SK-N-SH (cell line): ENCODE results near the gene SEPTIN11. TPM values are rescaled to one million over a fixed set of nuclear protein-coding genes. Genes with fewer than 3 reads are reported as not detected.

Experiments used
- CTCF ChIA-PET: fragments of 300-600, 350-600 bp; formaldehyde crosslinking; extraction: SDS; loops from one replicate; lab custom pipeline; 2021; lab: Yijun Ruan, JAX
- POLR2A ChIA-PET: fragments of 350-600 bp; sonication (Branson Sonifier 250); formaldehyde crosslinking; extraction: SDS; loops from one replicate; lab custom pipeline; 2020; ENCODE audit warnings: antibody characterized with exemption, inconsistent platforms; lab: Yijun Ruan, JAX
- DNase-seq: peaks from one replicate; pipeline ENCODE4 v3.0.0; 2012
- H2AFZ ChIP-seq: fragments of 200-600 bp; sonication (generic); 2 replicates; pipeline ENCODE4 v1.8.1; 2016; ENCODE audit warnings: antibody characterized with exemption, mild to moderate bottlenecking, low read depth
- H3F3A ChIP-seq: fragments of 200-600 bp; sonication (generic); replicated peaks from 2 replicates; pipeline ENCODE3; 2016; ENCODE audit warnings: antibody characterized with exemption, mild to moderate bottlenecking; ENCODE audit not compliant: insufficient read depth
- H3K27ac ChIP-seq, 2 experiments: fragments of 200-500 bp in 1 of 2; fragments of 200-600 bp in 1 of 2; sonication (Bioruptor generic) in 1 of 2; sonication (generic), shearing (Covaris generic) in 1 of 2; 2 replicates each; pipeline versions ENCODE4 v1.5.1 to v1.6.1; 2014 to 2016; ENCODE audit warnings: low read depth in 2 of 2, inconsistent platforms in 1 of 2, low read length in 1 of 2, mild to moderate bottlenecking in 1 of 2, mixed read lengths in 1 of 2
- H3K27me3 ChIP-seq: fragments of 200-600 bp; sonication (generic), shearing (Covaris generic); 2 replicates; pipeline ENCODE4 v1.6.1; 2016; ENCODE audit warnings: mixed run types; ENCODE audit not compliant: insufficient read depth
- H3K36me3 ChIP-seq, 2 experiments: fragments of 200-500 bp in 1 of 2; fragments of 200-600 bp in 1 of 2; sonication (Bioruptor generic) in 1 of 2; sonication (generic) in 1 of 2; replicated peaks in 1 of 2; 2 replicates each; pipeline versions ENCODE3 to v1.5.1; 2014 to 2016; ENCODE audit warnings: low read length in 1 of 2, mild to moderate bottlenecking in 1 of 2; ENCODE audit not compliant: insufficient read depth in 2 of 2, control insufficient read depth in 1 of 2
- H3K4me1 ChIP-seq, 2 experiments: fragments of 200-500 bp in 1 of 2; fragments of 200-600 bp in 1 of 2; sonication (Bioruptor generic) in 1 of 2; sonication (generic), shearing (Covaris generic) in 1 of 2; 2 replicates each; pipeline versions ENCODE4 v1.5.1 to v1.6.1; 2014 to 2016; ENCODE audit warnings: low read depth in 1 of 2, low read length in 1 of 2, mixed run types in 1 of 2; ENCODE audit not compliant: insufficient read depth in 2 of 2, control insufficient read depth in 1 of 2
- H3K4me2 ChIP-seq: fragments of 200-600 bp; sonication (generic), shearing (Covaris generic); 2 replicates; pipeline ENCODE4 v1.6.1; 2017; ENCODE audit warnings: mixed run types
- H3K4me3 ChIP-seq, 2 experiments: fragments of 200-500 bp in 1 of 2; fragments of 200-600 bp in 1 of 2; sonication (Bioruptor generic) in 1 of 2; sonication (generic), shearing (Covaris generic) in 1 of 2; 2 replicates each; pipeline versions ENCODE4 v1.5.1 to v1.8.1; 2014 to 2016; ENCODE audit warnings: low read depth in 2 of 2, inconsistent platforms in 1 of 2, low read length in 1 of 2, mild to moderate bottlenecking in 1 of 2, mixed read lengths in 1 of 2, moderate library complexity in 1 of 2
- H3K79me2 ChIP-seq: fragments of 200-600 bp; sonication (generic); 2 replicates; pipeline ENCODE4 v1.8.1; 2017; ENCODE audit warnings: mild to moderate bottlenecking; ENCODE audit not compliant: insufficient read depth
- H3K9ac ChIP-seq: fragments of 200-600 bp; sonication (generic); 2 replicates; pipeline ENCODE4 v1.6.1; 2017; ENCODE audit warnings: mixed run types
- H3K9me2 ChIP-seq: fragments of 200-600 bp; sonication (generic); 2 replicates; pipeline ENCODE4 v1.6.1; 2017; ENCODE audit warnings: mixed run types
- H3K9me3 ChIP-seq: fragments of 200-600 bp; sonication (generic); 2 replicates; pipeline ENCODE4 v1.6.1; 2017; ENCODE audit warnings: mixed run types, mild to moderate bottlenecking, moderate library complexity
- H4K20me1 ChIP-seq: fragments of 200-600 bp; sonication (generic); 2 replicates; pipeline ENCODE4 v1.6.1; 2017; ENCODE audit warnings: mild to moderate bottlenecking, mixed run types; ENCODE audit not compliant: insufficient read depth
- CTCF ChIP-seq: fragments of 200-600 bp; sonication (generic); IDR thresholded peaks from 2 replicates; pipeline ENCODE4 v1.6.1; 2017; ENCODE audit warnings: antibody characterized with exemption, mild to moderate bottlenecking, moderate library complexity
- EZH2phosphoT487 ChIP-seq: fragments of 200-600 bp; sonication (generic); IDR thresholded peaks from 2 replicates; pipeline ENCODE4 v1.6.1; 2017; ENCODE audit warnings: low read depth, mixed run types, mild to moderate bottlenecking, antibody characterized with exemption, moderate library complexity, borderline replicate concordance
- FOSL2 ChIP-seq: IDR thresholded peaks from 2 replicates; pipeline ENCODE4 v1.4.0; 2012; ENCODE audit warnings: low read depth, mild to moderate bottlenecking, moderate library complexity, borderline replicate concordance
- FOXJ3 ChIP-seq: sonication (generic); formaldehyde crosslinking; IDR thresholded peaks from 2 replicates; pipeline ENCODE4 v1.5.1; 2020; ENCODE audit warnings: mild to moderate bottlenecking, missing genetic modification reagents
- GABPA ChIP-seq: IDR thresholded peaks from 2 replicates; pipeline ENCODE4 v1.4.0; 2012; ENCODE audit warnings: low read depth, mild to moderate bottlenecking
- GATA2 ChIP-seq: sonication (generic); formaldehyde crosslinking; IDR thresholded peaks from 2 replicates; pipeline ENCODE4 v1.5.0; 2020; ENCODE audit warnings: mild to moderate bottlenecking, missing genetic modification reagents
- JUND ChIP-seq: IDR thresholded peaks from 2 replicates; pipeline ENCODE4 v1.4.0; 2012
- NFIC ChIP-seq: IDR thresholded peaks from 2 replicates; pipeline ENCODE4 v1.4.0; 2012; ENCODE audit warnings: borderline replicate concordance
- NRF1 ChIP-seq: IDR thresholded peaks from 2 replicates; pipeline ENCODE4 v1.6.1; 2012; ENCODE audit warnings: low read depth, mild to moderate bottlenecking, low read length
- PBX3 ChIP-seq: IDR thresholded peaks from 2 replicates; pipeline ENCODE4; 2012
- POLR2AphosphoS5 ChIP-seq: IDR thresholded peaks from 2 replicates; pipeline ENCODE4 v1.6.1; 2012; ENCODE audit warnings: low read depth, low read length
- REST ChIP-seq: IDR thresholded peaks from 2 replicates; pipeline ENCODE4 v1.6.1; 2012; ENCODE audit warnings: mild to moderate bottlenecking, low read depth, low read length, moderate library complexity
- RXRA ChIP-seq: IDR thresholded peaks from 2 replicates; pipeline ENCODE4 v1.4.0; 2012; ENCODE audit warnings: low read depth, mild to moderate bottlenecking, borderline replicate concordance
- YY1 ChIP-seq: IDR thresholded peaks from 2 replicates; pipeline ENCODE4 v1.4.0; 2012; ENCODE audit warnings: low read depth, mild to moderate bottlenecking
- WGBS: methylation state at CpG from one replicate; pipeline ENCODE4 v1.1.6; 2017; ENCODE audit warnings: low lambda C conversion rate; 5-methylcytosine and 5-hydroxymethylcytosine counted together
- polyA plus RNA-seq, 3 experiments: library from polyadenylated mRNA; depleted of rRNA; stranded (reverse); fragments of >200 nt; gene quantifications; 2 replicates each; pipeline ENCODE4 v1.2.3, GENCODE V29; 2012

SEPTIN11 gene
- polyA plus RNA-seq, 1 of the 3 experiments (the other 2 are of a cell fraction): 47.4 TPM

- TF ChIP-seq REST (no peak), EZH2phosphoT487 (no peak), GATA2 (CRISPR knock-in tag) (no peak), CTCF (no peak), POLR2AphosphoS5 (no peak), GABPA (no peak), NRF1 (no peak), RXRA (no peak), FOXJ3 (CRISPR knock-in tag) (no peak), FOSL2 (peak; percentile 70), JUND (peak; percentile 57), PBX3 (peak; percentile 40)
These were observed 6.4 kb upstream of the SEPTIN11 start (continued) for GRCh38 chr4:76943129-76943620.

- Histone ChIP-seq H3K4me2 (no peak overlapping the region), H3K9ac (no peak overlapping the region), H3K79me2 (peaks cover 42% of the 10 kb centered on the region), H3K27me3 (no peaks in the 10 kb centered on the region)
- CTCF ChIA-PET: no interaction called here
- WGBS: 92% methylated on average over 1 of the region's 1 CpG
- peak; percentile 51; the same call in 1 of the 2 replicates for TF ChIP-seq NFIC
- no peak for TF ChIP-seq YY1
- TF ChIP-seq, all 33 proteins: peak for 1
- Histone ChIP-seq H3K4me1 (peaks cover 0 to 12% of the 10 kb centered on the region in 2 experiments; a peak in 2 of 4 replicates), H3K27ac (peak overlapping the region in 1 of 2 experiments; percentile 39; a peak in 1 of 4 replicates), H3K4me3 (no peak overlapping the region), H3K9me3 (no peaks in the 10 kb centered on the region), H4K20me1 (no peaks in the 10 kb centered on the region), H2AFZ (no peak overlapping the region), H3K9me2 (no peaks in the 10 kb centered on the region), H3K36me3 (peaks cover 0 to 28% of the 10 kb centered on the region in 2 experiments), H3F3A (peaks cover 6% of the 10 kb centered on the region)
- POLR2A ChIA-PET: no interaction called here
- no peak for DNase-seq
These were observed 5.8 kb upstream of the SEPTIN11 start for GRCh38 chr4:76943790-76944189.
